ENCODE measurements around the gene SERGEF.

SERGEF gene

GRCh38 chr11:17852246-17852645, 160.6 kb downstream of the SERGEF start:
- no peak for DNase-seq

GRCh38 chr11:17851697-17852096, 161.2 kb downstream of the SERGEF start:
- DNase-seq: no peak

GRCh38 chr11:17850336-17850735, 162.5 kb downstream of the SERGEF start:
- DNase-seq: no peak

- no peak for DNase-seq
Measured at GRCh38 chr11:17848715-17849114, 164.1 kb downstream of the SERGEF start.

- no peak for DNase-seq
Measured at GRCh38 chr11:17846852-17847453, 165.9 kb downstream of the SERGEF start.

GRCh38 chr11:17845431-17845881, 167.4 kb downstream of the SERGEF start:
- DNase-seq: no peak

GRCh38 chr11:17840101-17840548, 172.7 kb downstream of the SERGEF start:
- no peak for DNase-seq

- no peak for DNase-seq
Measured at GRCh38 chr11:17839450-17839849, 173.4 kb downstream of the SERGEF start.

- DNase-seq: no peak
Measured at GRCh38 chr11:17838102-17838501, 174.7 kb downstream of the SERGEF start.

- DNase-seq: no peak
Measured at GRCh38 chr11:17831883-17832282, 181.0 kb downstream of the SERGEF start.

GRCh38 chr11:17831228-17831627, 181.6 kb downstream of the SERGEF start:
- no peak for DNase-seq

GRCh38 chr11:17828311-17828751, 184.5 kb downstream of the SERGEF start:
- no peak for DNase-seq

- DNase-seq: no peak
Measured at GRCh38 chr11:17827006-17827405, 185.8 kb downstream of the SERGEF start.

GRCh38 chr11:17822401-17822781, 190.5 kb downstream of the SERGEF start:
- DNase-seq: no peak

- peak; percentile 24 for DNase-seq
Measured at GRCh38 chr11:17821648-17822400, 191.0 kb downstream of the SERGEF start.

- DNase-seq: no peak
Measured at GRCh38 chr11:17816232-17816931, 196.5 kb downstream of the SERGEF start.

GRCh38 chr11:17814546-17814945, 198.3 kb downstream of the SERGEF start:
- no peak for DNase-seq

GRCh38 chr11:17813391-17814059, 199.3 kb downstream of the SERGEF start:
- DNase-seq: no peak

GRCh38 chr11:17812865-17813187, 200.0 kb downstream of the SERGEF start:
- DNase-seq: no peak

GRCh38 chr11:17812091-17812864, 200.6 kb downstream of the SERGEF start:
- no peak for DNase-seq

- no peak for DNase-seq
Measured at GRCh38 chr11:17811352-17811751, 201.5 kb downstream of the SERGEF start.

- no peak for DNase-seq
Measured at GRCh38 chr11:17810746-17811145, 202.1 kb downstream of the SERGEF start.

- DNase-seq: no peak
Measured at GRCh38 chr11:17810041-17810440, 202.8 kb downstream of the SERGEF start.
